Liver (tissue), 9 donors: Measurements from ENCODE around the gene PLA1A. TPM values are rescaled to one million over a fixed set of nuclear protein-coding genes. Genes with fewer than 3 reads are reported as not detected.

Source experiments
- DNase-seq: peaks from one replicate; pipeline ENCODE4 v3.0.0-alpha.2; 2017; ENCODE audit warnings: low spot score
- H3K27ac ChIP-seq, 2 donors: one replicate each; pipeline ENCODE4 v1.7.0; 2013; ENCODE audit warnings: inconsistent platforms in 2 of 2, low read length in 2 of 2, control low read depth in 1 of 2, low read depth in 1 of 2, mild to moderate bottlenecking in 1 of 2
- H3K27me3 ChIP-seq, 4 donors: one replicate each; pipeline versions ENCODE4 v1.6.1 to v1.7.0; 2013; ENCODE audit warnings: low read length in 3 of 4, inconsistent platforms in 1 of 4, mild to moderate bottlenecking in 1 of 4, moderate library complexity in 1 of 4; ENCODE audit not compliant: control insufficient read depth in 4 of 4, insufficient read depth in 4 of 4
- H3K36me3 ChIP-seq, 4 donors: one replicate each; pipeline versions ENCODE4 v1.6.1 to v1.7.0; 2013; ENCODE audit warnings: low read length in 3 of 4, mild to moderate bottlenecking in 3 of 4, low read depth in 1 of 4, moderate library complexity in 1 of 4; ENCODE audit not compliant: control insufficient read depth in 4 of 4, insufficient read depth in 3 of 4
- H3K4me1 ChIP-seq, 4 donors: one replicate each; pipeline versions ENCODE4 v1.6.1 to v1.7.0; 2013; ENCODE audit warnings: low read length in 3 of 4, mild to moderate bottlenecking in 3 of 4, moderate library complexity in 1 of 4; ENCODE audit not compliant: control insufficient read depth in 4 of 4, insufficient read depth in 4 of 4
- H3K4me3 ChIP-seq, 3 donors: one replicate each; pipeline versions ENCODE4 v1.6.1 to v1.7.0; 2013; ENCODE audit warnings: low read length in 3 of 3, control low read depth in 1 of 3, low read depth in 1 of 3, mild to moderate bottlenecking in 1 of 3
- H3K9ac ChIP-seq, 2 donors: one replicate each; pipeline ENCODE4 v1.7.0; 2013; ENCODE audit warnings: low read length in 2 of 2, mild to moderate bottlenecking in 2 of 2, moderate library complexity in 2 of 2, control low read depth in 1 of 2, low read depth in 1 of 2
- H3K9me3 ChIP-seq, 4 donors: one replicate each; pipeline versions ENCODE4 v1.6.1 to v1.7.0; 2013; ENCODE audit warnings: low read length in 3 of 4; ENCODE audit not compliant: control insufficient read depth in 4 of 4
- ATF3 ChIP-seq: IDR thresholded peaks from 2 replicates; pipeline ENCODE4 v1.6.1; 2016; ENCODE audit warnings: antibody characterized with exemption
- CTCF ChIP-seq: fragments of 150-350 bp; IDR thresholded peaks from 2 replicates; pipeline ENCODE4 v1.5.1; 2017; ENCODE audit warnings: improper control_type of control experiment, low read depth, low read length; ENCODE audit not compliant: missing input control
- EGR1 ChIP-seq, 2 donors: IDR thresholded peaks; 2 replicates each; pipeline ENCODE4 v1.6.1; 2016 to 2018; ENCODE audit warnings: antibody characterized with exemption in 2 of 2, low read depth in 2 of 2
- FOXA1 ChIP-seq: IDR thresholded peaks from 2 replicates; pipeline ENCODE4 v1.6.1; 2016; ENCODE audit warnings: antibody characterized with exemption
- FOXA2 ChIP-seq: IDR thresholded peaks from 2 replicates; pipeline ENCODE4 v1.6.1; 2016; ENCODE audit warnings: antibody characterized with exemption
- GABPA ChIP-seq, 2 donors: IDR thresholded peaks in 1 of 2; conservative IDR thresholded peaks in 1 of 2; 2 replicates each; pipeline ENCODE4 v1.6.1; 2016; ENCODE audit warnings: antibody characterized with exemption in 2 of 2, mild to moderate bottlenecking in 1 of 2, moderate library complexity in 1 of 2
- HNF4A ChIP-seq, 2 donors: conservative IDR thresholded peaks; 2 replicates each; pipeline ENCODE4 v1.6.1; 2016; ENCODE audit warnings: antibody characterized with exemption in 2 of 2, mild to moderate bottlenecking in 2 of 2
- HNF4G ChIP-seq: IDR thresholded peaks from 2 replicates; pipeline ENCODE4 v1.6.1; 2016; ENCODE audit warnings: antibody characterized with exemption
- JUND ChIP-seq, 2 donors: IDR thresholded peaks; 2 replicates each; pipeline ENCODE4 v1.6.1; 2016; ENCODE audit warnings: antibody characterized with exemption in 2 of 2
- MAX ChIP-seq: IDR thresholded peaks from 2 replicates; pipeline ENCODE4 v1.6.1; 2016; ENCODE audit warnings: antibody characterized with exemption
- NR2F2 ChIP-seq: IDR thresholded peaks from 2 replicates; pipeline ENCODE4 v1.6.1; 2016; ENCODE audit warnings: antibody characterized with exemption
- RAD21 ChIP-seq, 2 donors: IDR thresholded peaks; 2 replicates each; pipeline ENCODE4 v1.6.1; 2016; ENCODE audit warnings: antibody characterized with exemption in 2 of 2, mild to moderate bottlenecking in 2 of 2
- REST ChIP-seq: IDR thresholded peaks from 2 replicates; pipeline ENCODE4 v1.6.1; 2016; ENCODE audit warnings: antibody characterized with exemption, mild to moderate bottlenecking
- RXRA ChIP-seq, 2 donors: IDR thresholded peaks; 2 replicates each; pipeline ENCODE4 v1.6.1; 2017 to 2018; ENCODE audit warnings: antibody characterized with exemption in 2 of 2, mild to moderate bottlenecking in 1 of 2
- SP1 ChIP-seq: IDR thresholded peaks from 2 replicates; pipeline ENCODE4 v1.6.1; 2018; ENCODE audit warnings: antibody characterized with exemption, mild to moderate bottlenecking
- TAF1 ChIP-seq: conservative IDR thresholded peaks from 2 replicates; pipeline ENCODE4 v1.6.1; 2016; ENCODE audit warnings: antibody characterized with exemption, mild to moderate bottlenecking
- YY1 ChIP-seq: IDR thresholded peaks from 2 replicates; pipeline ENCODE4 v1.6.1; 2016; ENCODE audit warnings: antibody characterized with exemption, mild to moderate bottlenecking
- ZBTB33 ChIP-seq: IDR thresholded peaks from 2 replicates; pipeline ENCODE4 v1.6.1; 2016; ENCODE audit warnings: antibody characterized with exemption
- WGBS: extraction: QIAGEN DNeasy Blood & Tissue Kit; methylation state at CpG from one replicate; pipeline ENCODE4 v1.1.7; 2013; 5-methylcytosine and 5-hydroxymethylcytosine counted together
- polyA plus RNA-seq, 2 donors: library from polyadenylated mRNA; stranded (reverse) in 1 of 2; unstranded in 1 of 2; fragments of 200-250 nt in 1 of 2; fragments of >200 nt in 1 of 2; fragmentation: Nextera tagmentation in 1 of 2; extraction: Ambion mirVana in 1 of 2; gene quantifications; one replicate each; pipeline versions ENCODE4 v1.2.1 to v1.2.3, GENCODE V29; 2013 to 2015
- total RNA-seq, 2 donors: library from RNA; depleted of rRNA; stranded (reverse); fragments of >200 nt; gene quantifications; one replicate each; pipeline ENCODE4 v1.2.3, GENCODE V29; 2014
- donor health status: healthy.
- donor health status: healthy.
- donor health status: healthy.
- donor health status: healthy.
- donor health status: healthy.

The PLA1A gene
- total and polyA plus RNA-seq, 4 donors = 6.0 to 63.9 (median 33.0) TPM

GRCh38 chr3:119569156-119569555 is 28.5 kb upstream of the PLA1A start:
- no peak overlapping the region for H3K27ac ChIP-seq
- no peak overlapping the region for H3K4me3 ChIP-seq
- no peaks in the 10 kb centered on the region for H3K27me3 ChIP-seq
- H3K9ac ChIP-seq = no peak overlapping the region
- H3K36me3 ChIP-seq = no peaks in the 10 kb centered on the region
- WGBS = 85% methylated on average over 4 of the region's 4 CpGs
- H3K4me1 ChIP-seq = no peaks in the 10 kb centered on the region
- TF ChIP-seq MAX (no peak), GABPA (IDR thresholded peaks at IDR 0.05 in 1 of 2, conservative IDR thresholded peaks at IDR 0.05 in 1 of 2) (no peak), TAF1 (no peak), ZBTB33 (no peak), CTCF (no peak), FOXA2 (no peak), ATF3 (no peak), NR2F2 (no peak), RXRA (IDR thresholded peaks at IDR 0.05) (no peak), HNF4G (no peak), FOXA1 (no peak), SP1 (no peak), RAD21 (IDR thresholded peaks at IDR 0.05) (no peak), EGR1 (IDR thresholded peaks at IDR 0.05; ENCODE audit: low read depth in 2 of 2) (no peak), HNF4A (conservative IDR thresholded peaks at IDR 0.05) (no peak), JUND (IDR thresholded peaks at IDR 0.05) (no peak), YY1 (no peak), REST (no peak)
- no peaks in the 10 kb centered on the region for H3K9me3 ChIP-seq
- no peak for DNase-seq
